GM21381 (cell line): ENCODE results near the gene SHPK.

Source experiments
- ATAC-seq: cut with Tn5 transposase; IDR thresholded peaks from one replicate; pipeline ENCODE4 v1.9.1; 2021; ENCODE audit warnings: mild to moderate bottlenecking, moderate library complexity; ENCODE audit not compliant: unreplicated experiment

SHPK gene

GRCh38 chr17:3635474-3636153, 436 bp downstream of the SHPK start:
- ATAC-seq: no peak

GRCh38 chr17:3632287-3632686, 3.8 kb downstream of the SHPK start:
- ATAC-seq: no peak

- no peak for ATAC-seq
These were observed 5.3 kb downstream of the SHPK start for GRCh38 chr17:3630781-3631180.

GRCh38 chr17:3627769-3628167, 8.3 kb downstream of the SHPK start:
- ATAC-seq: no peak

GRCh38 chr17:3626831-3627768, 8.9 kb downstream of the SHPK start:
- no peak for ATAC-seq

- ATAC-seq: no peak
These were observed 13.0 kb downstream of the SHPK start for GRCh38 chr17:3622977-3623594.

- ATAC-seq: no peak
These were observed 14.8 kb downstream of the SHPK start for GRCh38 chr17:3621146-3621720.

GRCh38 chr17:3615160-3615870, 20.7 kb downstream of the SHPK start:
- no peak for ATAC-seq

- no peak for ATAC-seq
These were observed 22.9 kb downstream of the SHPK start for GRCh38 chr17:3613124-3613523.

GRCh38 chr17:3610523-3610922, 25.5 kb downstream of the SHPK start:
- ATAC-seq: no peak

- no peak for ATAC-seq
These were observed 26.4 kb downstream of the SHPK start for GRCh38 chr17:3609689-3610088.

GRCh38 chr17:3603870-3604259, 32.2 kb downstream of the SHPK start:
- no peak for ATAC-seq

GRCh38 chr17:3603119-3603869, 32.8 kb downstream of the SHPK start:
- ATAC-seq: no peak

GRCh38 chr17:3602499-3602898, 33.6 kb downstream of the SHPK start:
- ATAC-seq: no peak

GRCh38 chr17:3600529-3601205, 35.4 kb downstream of the SHPK start:
- no peak for ATAC-seq

GRCh38 chr17:3598078-3598477, 38.0 kb downstream of the SHPK start:
- no peak for ATAC-seq

- ATAC-seq: no peak
These were observed 39.1 kb downstream of the SHPK start for GRCh38 chr17:3596804-3597464.

- no peak for ATAC-seq
These were observed 41.1 kb downstream of the SHPK start for GRCh38 chr17:3594976-3595375.
